HG02885 (cell line): ENCODE results near the gene DRD5.
"Not testable (repeated sequence)": the region's sequence is repeated elsewhere in the genome, so short reads cannot be mapped to it uniquely, and the experiment has no call there.

ENCODE experiments used
- ATAC-seq: cut with Tn5 transposase; IDR thresholded peaks from one replicate; pipeline ENCODE4 v1.9.1; 2021; ENCODE audit warnings: mild to moderate bottlenecking; ENCODE audit not compliant: unreplicated experiment, poor library complexity

The DRD5 gene

GRCh38 chr4:9781343-9782135, at the start of gene DRD5:
Gene DRD5, plus strand, starts transcription at chr4:9781634. Its CDS starts 396 bp downstream, at chr4:9782030.
- ATAC-seq: no peak

GRCh38 chr4:9732256-9732655, 49.2 kb upstream of the DRD5 start:
- not testable (repeated sequence) for ATAC-seq

GRCh38 chr4:9735515-9735914, 45.9 kb upstream of the DRD5 start:
- no peak for ATAC-seq

GRCh38 chr4:9737280-9737679, 44.2 kb upstream of the DRD5 start:
- not testable (repeated sequence) for ATAC-seq

- ATAC-seq: not testable (repeated sequence)
Measured at GRCh38 chr4:9743789-9744188, 37.6 kb upstream of the DRD5 start.

- no peak for ATAC-seq
Measured at GRCh38 chr4:9745782-9746181, 35.7 kb upstream of the DRD5 start.

- ATAC-seq: no peak
Measured at GRCh38 chr4:9758641-9759317, 22.7 kb upstream of the DRD5 start.

- ATAC-seq: no peak
Measured at GRCh38 chr4:9762823-9763475, 18.5 kb upstream of the DRD5 start.

GRCh38 chr4:9764155-9764696, 17.2 kb upstream of the DRD5 start:
- no peak for ATAC-seq

GRCh38 chr4:9765091-9765490, 16.3 kb upstream of the DRD5 start:
- ATAC-seq: no peak

- ATAC-seq: no peak
Measured at GRCh38 chr4:9769321-9769720, 12.1 kb upstream of the DRD5 start.

- no peak for ATAC-seq
Measured at GRCh38 chr4:9771034-9771433, 10.4 kb upstream of the DRD5 start.

- no peak for ATAC-seq
Measured at GRCh38 chr4:9773471-9773870, 8.0 kb upstream of the DRD5 start.

GRCh38 chr4:9782136-9782436, 652 bp downstream of the DRD5 start:
- no peak for ATAC-seq

- ATAC-seq: not testable (repeated sequence)
Measured at GRCh38 chr4:9785891-9786290, 4.5 kb downstream of the DRD5 start.

- no peak for ATAC-seq
Measured at GRCh38 chr4:9792381-9792780, 10.9 kb downstream of the DRD5 start.

GRCh38 chr4:9796641-9797040, 15.2 kb downstream of the DRD5 start:
- ATAC-seq: not testable (repeated sequence)

- ATAC-seq: no peak
Measured at GRCh38 chr4:9800848-9801247, 19.4 kb downstream of the DRD5 start.

- ATAC-seq: no peak
Measured at GRCh38 chr4:9804918-9805317, 23.5 kb downstream of the DRD5 start.

- ATAC-seq: peak; percentile 34
Measured at GRCh38 chr4:9808077-9808476, 26.6 kb downstream of the DRD5 start.

GRCh38 chr4:9811806-9812205, 30.4 kb downstream of the DRD5 start:
- ATAC-seq: no peak
